Panc1 (cell line): ENCODE results near the gene PDCD2L. TPM values are rescaled to one million over a fixed set of nuclear protein-coding genes. Genes with fewer than 3 reads are reported as not detected.

Source experiments
- ATAC-seq: fragments of 200-7000 bp; cut with Tn5 transposase; 2 replicates; pipeline ENCODE4 v1.9.1; 2020; ENCODE audit warnings: mild to moderate bottlenecking, moderate library complexity
- BruUV-seq: library from RNA; stranded (reverse); fragments of 400-500 nt; replicated peaks from 2 replicates; lab custom pipeline; 2021; lab: Mats Ljungman, UMichigan
- CTCF ChIA-PET: fragments of 300-600 bp; sonication (Branson Sonifier 250); formaldehyde crosslinking; loops from one replicate; lab custom pipeline; 2022; ENCODE audit warnings: antibody characterized with exemption; lab: Charles Lee
- POLR2A ChIA-PET: fragments of 300-600 bp; sonication (Branson Sonifier 250); formaldehyde crosslinking; loops from one replicate; lab custom pipeline; 2022; ENCODE audit warnings: antibody characterized with exemption; lab: Charles Lee
- DNase-seq: peaks from one replicate; pipeline ENCODE4 v3.0.0-alpha.2; 2010; ENCODE audit warnings: low read depth, low spot score
- H3K27ac ChIP-seq: 2 replicates; pipeline ENCODE4 v1.5.1; 2011; ENCODE audit warnings: mild to moderate bottlenecking, low read length, inconsistent platforms
- H3K27me3 ChIP-seq: fragments of 200-500 bp; sonication (Bioruptor generic); 2 replicates; pipeline ENCODE4 v1.6.0; 2014; ENCODE audit warnings: low read length, inconsistent platforms; ENCODE audit not compliant: control insufficient read depth, insufficient read depth
- H3K36me3 ChIP-seq: fragments of 200-500 bp; sonication (Bioruptor generic); 2 replicates; pipeline ENCODE4 v1.5.1; 2014; ENCODE audit warnings: inconsistent platforms, mild to moderate bottlenecking, low read length, moderate library complexity; ENCODE audit not compliant: control insufficient read depth, insufficient read depth
- H3K4me1 ChIP-seq: 2 replicates; pipeline ENCODE4 v1.5.1; 2011; ENCODE audit warnings: inconsistent platforms, mild to moderate bottlenecking, low read length, moderate library complexity; ENCODE audit not compliant: control insufficient read depth, insufficient read depth
- H3K4me3 ChIP-seq, 2 experiments: 2 replicates each; pipeline ENCODE4 v1.5.1; 2011 to 2012; ENCODE audit warnings: low read depth in 2 of 2, low read length in 2 of 2, mild to moderate bottlenecking in 2 of 2, inconsistent platforms in 1 of 2, moderate library complexity in 1 of 2
- H3K9me3 ChIP-seq: fragments of 200-500 bp; sonication (Bioruptor generic); 2 replicates; pipeline ENCODE4 v1.5.1; 2014; ENCODE audit warnings: low read depth, mild to moderate bottlenecking, inconsistent platforms, low read length, moderate library complexity; ENCODE audit not compliant: control insufficient read depth, insufficient read depth
- POLR2AphosphoS5 ChIP-seq: IDR thresholded peaks from 2 replicates; pipeline ENCODE4 v1.6.1; 2012; ENCODE audit warnings: mild to moderate bottlenecking, low read depth, low read length, moderate library complexity
- REST ChIP-seq, 2 experiments: IDR thresholded peaks; 2 replicates each; pipeline ENCODE4 v1.6.1; 2011 to 2012; ENCODE audit warnings: low read depth in 2 of 2, control low read depth in 1 of 2, low read length in 1 of 2, mild to moderate bottlenecking in 1 of 2, moderate library complexity in 1 of 2; ENCODE audit not compliant: insufficient read depth in 1 of 2
- SIN3A ChIP-seq: IDR thresholded peaks from 2 replicates; pipeline ENCODE4 v1.6.1; 2012; ENCODE audit warnings: low read depth, mild to moderate bottlenecking, low read length, moderate library complexity, borderline replicate concordance; ENCODE audit not compliant: insufficient read depth
- TCF7L2 ChIP-seq: IDR thresholded peaks from 2 replicates; pipeline ENCODE4 v1.6.1; 2011; ENCODE audit warnings: mild to moderate bottlenecking, low read depth, low read length, inconsistent platforms
- in situ Hi-C: cut with HindIII; loops from 2 replicates; pipeline ENCODE4 v1.10.0; 2016; ENCODE audit warnings: low sequenced_read_pairs, low pct_unique_long_range_greater_than_20kb
- intact Hi-C: fragments of 100-400 bp; cut with micrococcal nuclease; formaldehyde crosslinking; loops from one replicate; pipeline ENCODE4 v1.10.0; 2022; ENCODE audit not compliant: unreplicated experiment
- total RNA-seq: library from RNA; stranded (reverse); gene quantifications from one replicate; pipeline ENCODE4 v1.2.1, GENCODE V29; 2021; ENCODE audit not compliant: unreplicated experiment
- TF ChIP-seq, protein P1 (sequence below): fragments of 450-650 bp; IDR thresholded peaks from 2 replicates; pipeline ENCODE4 v1.5.1; 2017; ENCODE audit warnings: mild to moderate bottlenecking

The PDCD2L gene
- total RNA-seq, 1 experiment from 2014 or later: 36.4 TPM

GRCh38 chr19:34429553-34429952 is 25.4 kb downstream of the PDCD2L start:
- Histone ChIP-seq H3K4me1 (peaks cover 15% of the 10 kb centered on the region), H3K36me3 (peaks cover 40% of the 10 kb centered on the region), H3K4me3 (peak overlapping the region; percentile 90 to 95), H3K9me3 (no peaks in the 10 kb centered on the region), H3K27me3 (no peaks in the 10 kb centered on the region), H3K27ac (peak overlapping the region; percentile 85)
- no TSS peak for BruUV-seq
- DNase-seq: no peak
- ATAC-seq: no peak
- intact Hi-C loops: no loop called here
- CTCF ChIA-PET: interaction anchor here (0.6 kb wide), 1 partner anchor 251 kb away, joined by 3 read pairs; no protein-coding TSS in a partner anchor
- TF ChIP-seq, protein P1, sequence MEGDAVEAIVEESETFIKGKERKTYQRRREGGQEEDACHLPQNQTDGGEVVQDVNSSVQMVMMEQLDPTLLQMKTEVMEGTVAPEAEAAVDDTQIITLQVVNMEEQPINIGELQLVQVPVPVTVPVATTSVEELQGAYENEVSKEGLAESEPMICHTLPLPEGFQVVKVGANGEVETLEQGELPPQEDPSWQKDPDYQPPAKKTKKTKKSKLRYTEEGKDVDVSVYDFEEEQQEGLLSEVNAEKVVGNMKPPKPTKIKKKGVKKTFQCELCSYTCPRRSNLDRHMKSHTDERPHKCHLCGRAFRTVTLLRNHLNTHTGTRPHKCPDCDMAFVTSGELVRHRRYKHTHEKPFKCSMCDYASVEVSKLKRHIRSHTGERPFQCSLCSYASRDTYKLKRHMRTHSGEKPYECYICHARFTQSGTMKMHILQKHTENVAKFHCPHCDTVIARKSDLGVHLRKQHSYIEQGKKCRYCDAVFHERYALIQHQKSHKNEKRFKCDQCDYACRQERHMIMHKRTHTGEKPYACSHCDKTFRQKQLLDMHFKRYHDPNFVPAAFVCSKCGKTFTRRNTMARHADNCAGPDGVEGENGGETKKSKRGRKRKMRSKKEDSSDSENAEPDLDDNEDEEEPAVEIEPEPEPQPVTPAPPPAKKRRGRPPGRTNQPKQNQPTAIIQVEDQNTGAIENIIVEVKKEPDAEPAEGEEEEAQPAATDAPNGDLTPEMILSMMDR: no peak
- TF ChIP-seq SIN3A (no peak), REST (IDR thresholded peaks at IDR 0.05; ENCODE audit: insufficient read depth in 1 of 2, low read depth in 2 of 2, low read length in 1 of 2) (no peak), TCF7L2 (no peak), POLR2AphosphoS5 (no peak)
- POLR2A ChIA-PET: interaction anchor here (0.9 kb wide), 1 partner anchor 34 kb away, joined by 6 read pairs; no protein-coding TSS in a partner anchor
- in situ Hi-C loops: no loop called here

DNA sequence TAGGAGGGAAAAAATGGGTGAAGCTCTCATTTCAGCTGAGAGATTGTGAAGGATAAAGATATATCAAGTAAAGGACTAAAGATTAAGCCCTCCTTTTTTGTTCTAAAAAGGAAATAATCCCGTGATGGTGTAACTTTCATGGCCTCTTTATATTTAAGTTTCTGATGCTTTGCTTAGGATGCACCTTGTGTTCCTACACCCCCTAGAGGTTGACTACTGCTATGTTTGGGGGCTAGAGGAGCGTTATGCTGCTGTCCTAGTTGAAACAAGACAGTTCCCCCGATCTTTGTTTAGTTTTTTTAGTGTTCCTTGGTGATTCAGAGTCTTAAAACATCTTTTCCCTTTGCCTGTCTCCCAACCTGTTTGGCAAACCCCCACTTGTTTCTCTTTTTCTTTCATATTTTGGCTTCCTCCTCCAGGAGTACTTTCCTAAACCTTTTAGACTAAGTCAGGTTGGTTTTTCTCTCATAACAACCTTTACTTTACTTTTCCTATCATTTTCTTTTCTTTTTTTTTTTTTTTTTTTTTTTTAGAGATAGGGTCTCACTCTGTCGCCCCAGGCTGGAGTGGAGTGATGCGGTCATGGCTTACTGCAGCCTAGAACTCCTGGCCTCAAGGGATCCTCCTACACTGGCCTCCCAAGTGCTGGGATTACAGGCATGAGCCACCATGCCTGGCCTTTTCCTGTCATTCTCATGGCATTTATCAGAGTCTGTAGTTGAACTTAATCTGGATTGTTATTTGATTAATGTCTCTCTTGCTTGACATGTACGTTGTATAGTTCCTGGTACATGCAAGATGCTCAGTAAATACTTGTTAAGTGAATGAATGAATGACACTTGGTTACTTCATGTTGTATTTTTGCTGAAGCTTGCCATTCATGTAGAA is 26.8 kb downstream of the PDCD2L start:
- POLR2A ChIA-PET: interaction anchor here (0.8 kb wide), 1 partner anchor 30 kb away, joined by 3 read pairs; no protein-coding TSS in a partner anchor
- Histone ChIP-seq H3K36me3 (peaks cover 41% of the 10 kb centered on the region), H3K27me3 (no peaks in the 10 kb centered on the region), H3K4me1 (peaks cover 15% of the 10 kb centered on the region), H3K9me3 (no peaks in the 10 kb centered on the region), H3K4me3 (peak overlapping the region; percentile 90 to 95; a peak in 3 of 4 replicates), H3K27ac (peak overlapping the region; percentile 48; the same call in 1 of the 2 replicates)
- CTCF ChIA-PET: no interaction called here
- intact Hi-C loops: no loop called here
- no peak for TF ChIP-seq SIN3A
- peak; percentile 41; the same call in 1 of the 2 replicates for TF ChIP-seq POLR2AphosphoS5
- no peak for TF ChIP-seq REST (IDR thresholded peaks at IDR 0.05; ENCODE audit: insufficient read depth in 1 of 2, low read depth in 2 of 2, low read length in 1 of 2)
- no peak for TF ChIP-seq TCF7L2
- TF ChIP-seq, protein P1: no peak; the same call in 1 of the 2 replicates
- peak; percentile 28 for DNase-seq
- no peak for ATAC-seq
- no TSS peak for BruUV-seq
- in situ Hi-C loops: no loop called here
